IPS-15b (cell line): ENCODE measurements around the gene PIEZO2.
"Not testable (repeated sequence)": the region's sequence is repeated elsewhere in the genome, so short reads cannot be mapped to it uniquely, and the experiment has no call there.

Source experiments
- H3K27me3 ChIP-seq: one replicate; pipeline ENCODE4 v1.6.1; 2013; ENCODE audit warnings: low read length; ENCODE audit not compliant: control insufficient read depth, insufficient read depth
- H3K36me3 ChIP-seq: one replicate; pipeline ENCODE4 v1.6.1; 2013; ENCODE audit warnings: low read length; ENCODE audit not compliant: control insufficient read depth, insufficient read depth
- H3K4me1 ChIP-seq: one replicate; pipeline ENCODE4 v1.6.1; 2013; ENCODE audit warnings: mild to moderate bottlenecking, low read length; ENCODE audit not compliant: control insufficient read depth, insufficient read depth
- H3K4me3 ChIP-seq: one replicate; pipeline ENCODE4 v1.5.1; 2013; ENCODE audit warnings: low read depth, low read length
- H3K9ac ChIP-seq: one replicate; pipeline ENCODE4 v1.6.1; 2013; ENCODE audit warnings: low read depth, mild to moderate bottlenecking, low read length
- H3K9me3 ChIP-seq: one replicate; pipeline ENCODE4 v1.6.1; 2013; ENCODE audit warnings: mild to moderate bottlenecking, low read length; ENCODE audit not compliant: control insufficient read depth, insufficient read depth

Gene PIEZO2

GRCh38 chr18:10946058-10946457 is 203.3 kb downstream of the PIEZO2 start:
- Histone ChIP-seq H3K36me3 (no peaks in the 10 kb centered on the region), H3K4me1 (no peaks in the 10 kb centered on the region), H3K27me3 (no peaks in the 10 kb centered on the region)

GRCh38 chr18:10942998-10943397 is 206.4 kb downstream of the PIEZO2 start:
- H3K9me3 ChIP-seq, result peaks cover 2% of the 10 kb centered on the region
- no peaks in the 10 kb centered on the region for H3K4me1 ChIP-seq
- H3K9ac ChIP-seq, result no peak overlapping the region
- no peak overlapping the region for H3K4me3 ChIP-seq
- H3K36me3 ChIP-seq, result no peaks in the 10 kb centered on the region
- no peaks in the 10 kb centered on the region for H3K27me3 ChIP-seq

More at GRCh38 chr18:10946058-10946457, 203.3 kb downstream of the PIEZO2 start:
- Histone ChIP-seq H3K4me3 (no peak overlapping the region), H3K9ac (no peak overlapping the region), H3K9me3 (peaks cover 2% of the 10 kb centered on the region)

GRCh38 chr18:10939822-10940221 is 209.5 kb downstream of the PIEZO2 start:
- Histone ChIP-seq H3K27me3 (no peaks in the 10 kb centered on the region), H3K9me3 (no peaks in the 10 kb centered on the region), H3K36me3 (no peaks in the 10 kb centered on the region), H3K9ac (no peak overlapping the region), H3K4me3 (no peak overlapping the region), H3K4me1 (no peaks in the 10 kb centered on the region)

- Histone ChIP-seq H3K4me1 (no peaks in the 10 kb centered on the region), H3K4me3 (no peak overlapping the region), H3K27me3 (no peaks in the 10 kb centered on the region), H3K36me3 (no peaks in the 10 kb centered on the region), H3K9ac (no peak overlapping the region), H3K9me3 (no peaks in the 10 kb centered on the region)
Measured at GRCh38 chr18:10937743-10938640, 211.4 kb downstream of the PIEZO2 start.

GRCh38 chr18:10936176-10937053 is 213.0 kb downstream of the PIEZO2 start:
- Histone ChIP-seq H3K9ac (no peak overlapping the region), H3K4me3 (no peak overlapping the region), H3K27me3 (no peaks in the 10 kb centered on the region), H3K36me3 (no peaks in the 10 kb centered on the region), H3K9me3 (no peaks in the 10 kb centered on the region), H3K4me1 (no peaks in the 10 kb centered on the region)

- Histone ChIP-seq H3K36me3 (no peaks in the 10 kb centered on the region), H3K4me3 (no peak overlapping the region), H3K27me3 (no peaks in the 10 kb centered on the region)
Measured at GRCh38 chr18:10935588-10935987, 213.8 kb downstream of the PIEZO2 start.

GRCh38 chr18:10933648-10934047 is 215.7 kb downstream of the PIEZO2 start:
- not testable (repeated sequence) for H3K27me3 ChIP-seq, H3K36me3 ChIP-seq, H3K9ac ChIP-seq, H3K9me3 ChIP-seq, H3K4me3 ChIP-seq
- H3K4me1 ChIP-seq, result peaks cover 17% of the 10 kb centered on the region

More at GRCh38 chr18:10935588-10935987, 213.8 kb downstream of the PIEZO2 start:
- Histone ChIP-seq H3K4me1 (peaks cover under 1% of the 10 kb centered on the region), H3K9ac (no peak overlapping the region), H3K9me3 (no peaks in the 10 kb centered on the region)

GRCh38 chr18:10930076-10930475 is 219.3 kb downstream of the PIEZO2 start:
- Histone ChIP-seq H3K36me3 (no peaks in the 10 kb centered on the region), H3K9me3 (no peaks in the 10 kb centered on the region), H3K4me3 (no peak overlapping the region), H3K4me1 (peaks cover 22% of the 10 kb centered on the region), H3K9ac (no peak overlapping the region), H3K27me3 (no peaks in the 10 kb centered on the region)

GRCh38 chr18:10928772-10929373 is 220.5 kb downstream of the PIEZO2 start:
- Histone ChIP-seq H3K27me3 (no peaks in the 10 kb centered on the region), H3K9ac (no peak overlapping the region), H3K9me3 (no peaks in the 10 kb centered on the region), H3K36me3 (no peaks in the 10 kb centered on the region), H3K4me3 (no peak overlapping the region), H3K4me1 (peaks cover 22% of the 10 kb centered on the region)

GRCh38 chr18:10928011-10928771 is 221.2 kb downstream of the PIEZO2 start:
- H3K4me1 ChIP-seq, result peaks cover 22% of the 10 kb centered on the region
- H3K36me3 ChIP-seq, result no peaks in the 10 kb centered on the region
- no peak overlapping the region for H3K9ac ChIP-seq
- no peak overlapping the region for H3K4me3 ChIP-seq
- no peaks in the 10 kb centered on the region for H3K9me3 ChIP-seq
- H3K27me3 ChIP-seq, result no peaks in the 10 kb centered on the region
